Erythroblast (primary cell): ENCODE data around the gene PIGT.
A peak's percentile ranks its signal among the peaks of the same experiment; 100 is the strongest.

ENCODE experiments used
- DNase-seq, 2 experiments: peaks; one replicate each; lab custom pipeline; 2025; lab: John Stamatoyannopoulos, UW
- GATA1 ChIP-seq: IDR thresholded peaks from 2 replicates; pipeline ENCODE4 v1.6.1; 2011; ENCODE audit warnings: low read depth, mild to moderate bottlenecking, control low read depth, low read length, moderate library complexity
- POLR2A ChIP-seq: IDR thresholded peaks from 2 replicates; pipeline ENCODE4 v1.6.1; 2011; ENCODE audit warnings: mild to moderate bottlenecking, low read length

Gene PIGT

DNA sequence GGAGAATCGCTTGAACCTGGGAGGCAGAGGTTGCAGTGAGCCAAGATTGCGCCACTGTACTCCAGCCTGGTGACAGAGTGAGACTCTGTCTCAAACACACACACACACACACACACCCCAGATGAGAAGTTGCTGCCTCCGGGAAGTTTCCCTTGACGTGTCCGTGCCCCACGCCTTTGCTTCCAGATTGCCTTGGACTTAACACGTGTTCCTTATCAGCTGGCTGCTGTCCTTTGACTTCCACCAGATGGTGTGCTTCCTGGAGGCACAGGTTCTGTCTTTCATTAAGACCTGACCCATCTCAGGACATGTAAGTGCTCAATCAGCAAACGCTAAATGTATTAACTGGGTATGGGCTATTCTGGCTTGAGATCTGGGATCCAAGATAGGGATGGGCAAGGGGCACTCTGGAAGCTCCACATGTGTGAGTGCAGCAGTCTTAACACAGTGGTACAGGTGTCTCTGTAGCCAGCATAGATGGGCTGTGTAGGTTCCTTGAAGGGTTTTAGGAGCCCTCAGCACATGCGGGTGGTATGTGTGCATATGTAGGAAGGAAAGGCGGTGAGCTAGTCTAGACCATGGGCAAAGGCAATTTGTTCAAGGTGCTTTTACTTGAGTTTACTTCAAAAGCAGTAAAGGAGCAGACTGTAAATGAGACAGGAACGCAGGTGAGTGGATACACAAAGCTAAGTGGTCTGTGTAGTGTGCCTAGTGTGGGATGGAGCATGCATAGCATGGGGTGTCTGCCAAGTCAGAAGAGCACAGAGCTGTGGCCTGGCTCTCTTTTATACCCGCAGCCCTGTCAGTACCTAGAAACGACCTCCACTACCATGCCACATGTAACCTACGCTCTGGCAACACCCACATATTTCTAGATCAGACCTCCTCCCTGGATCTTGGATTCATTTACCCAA lies 11.6 kb downstream of the PIGT start:
- no peak for TF ChIP-seq POLR2A
- no peak for TF ChIP-seq GATA1
- DNase-seq: peak; percentile 12 to 27

DNA sequence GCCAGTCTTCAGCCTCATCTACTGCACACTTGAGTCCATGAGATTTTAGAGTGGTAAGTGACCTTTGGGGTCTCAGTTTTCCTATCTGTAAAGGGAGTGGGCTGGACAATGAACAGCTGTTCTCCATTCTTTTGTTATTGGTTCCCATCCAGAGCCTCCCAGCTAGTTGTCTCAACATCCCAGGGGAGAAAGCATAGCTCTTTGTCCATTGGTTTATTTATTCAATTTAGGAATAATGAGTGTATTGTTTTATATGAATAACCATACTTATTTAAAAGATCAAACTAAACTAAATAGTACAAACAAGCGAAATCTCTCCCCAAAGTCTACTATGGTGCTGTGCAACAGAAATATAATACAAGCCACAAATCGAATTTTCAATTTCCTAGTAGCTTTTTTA lies 13.7 kb downstream of the PIGT start:
- TF ChIP-seq GATA1 (no peak), POLR2A (no peak)
- DNase-seq: no peak

DNA sequence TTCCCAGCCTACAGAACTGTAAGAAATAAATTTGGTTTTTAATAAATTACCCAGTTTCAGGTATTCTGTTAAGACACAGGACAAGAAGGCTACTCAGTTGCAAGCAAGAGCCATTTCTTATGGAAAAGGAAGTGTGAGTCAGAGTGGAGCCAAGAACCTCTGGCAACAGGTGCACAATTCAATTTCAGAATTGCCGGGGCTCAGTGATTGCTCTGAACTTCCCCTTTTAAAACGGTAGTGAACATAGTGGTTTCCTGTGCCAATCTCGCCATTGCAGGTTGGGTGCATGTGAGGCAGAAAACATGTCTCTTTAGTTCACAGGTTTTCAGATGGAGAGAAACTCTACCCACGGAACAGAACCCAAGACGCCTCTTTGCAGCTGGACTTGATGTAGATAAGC lies 16.4 kb downstream of the PIGT start:
- no peak for DNase-seq
- no peak for TF ChIP-seq POLR2A
- no peak for TF ChIP-seq GATA1

DNA sequence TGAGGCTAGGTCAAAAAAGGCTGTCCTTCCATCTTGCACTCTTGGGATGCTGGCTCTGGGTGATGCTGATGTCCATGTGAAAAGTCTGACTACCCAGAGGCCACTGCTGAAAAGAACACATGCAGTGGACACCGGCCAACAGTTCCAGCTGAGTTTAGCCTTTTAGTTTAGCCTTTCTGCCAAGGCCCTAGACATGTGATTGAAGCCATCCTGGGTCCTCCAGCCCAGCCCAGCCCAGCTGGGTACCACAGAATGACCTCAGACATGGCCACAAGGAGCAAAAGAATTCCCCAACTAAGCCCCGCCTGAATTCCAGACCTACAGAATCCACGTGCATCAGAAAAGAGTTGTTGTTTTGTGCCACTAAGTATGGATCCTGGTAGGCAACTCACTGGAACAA lies 17.4 kb downstream of the PIGT start:
- no peak for TF ChIP-seq POLR2A
- TF ChIP-seq GATA1: no peak
- DNase-seq: no peak

DNA sequence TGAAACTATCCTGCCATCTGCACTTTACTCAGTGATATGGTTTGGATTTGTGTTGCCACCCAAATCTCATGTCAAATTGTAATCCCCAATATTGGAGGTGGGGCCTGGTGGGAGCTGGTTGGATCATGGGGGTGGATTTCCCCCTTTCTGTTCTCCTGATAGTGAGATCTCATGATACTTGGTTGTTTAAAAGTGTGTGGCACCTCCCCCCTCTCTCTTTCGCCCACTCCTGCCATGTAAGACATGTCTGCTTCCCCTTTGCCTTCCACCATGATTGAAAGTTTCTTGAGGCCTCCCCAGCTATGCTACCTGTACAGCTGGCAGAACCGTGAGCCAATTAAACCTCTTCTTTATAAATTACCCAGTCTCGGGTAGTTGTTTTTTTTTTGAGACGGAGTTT lies 18.0 kb downstream of the PIGT start:
- no peak for TF ChIP-seq POLR2A
- no peak for DNase-seq

DNA sequence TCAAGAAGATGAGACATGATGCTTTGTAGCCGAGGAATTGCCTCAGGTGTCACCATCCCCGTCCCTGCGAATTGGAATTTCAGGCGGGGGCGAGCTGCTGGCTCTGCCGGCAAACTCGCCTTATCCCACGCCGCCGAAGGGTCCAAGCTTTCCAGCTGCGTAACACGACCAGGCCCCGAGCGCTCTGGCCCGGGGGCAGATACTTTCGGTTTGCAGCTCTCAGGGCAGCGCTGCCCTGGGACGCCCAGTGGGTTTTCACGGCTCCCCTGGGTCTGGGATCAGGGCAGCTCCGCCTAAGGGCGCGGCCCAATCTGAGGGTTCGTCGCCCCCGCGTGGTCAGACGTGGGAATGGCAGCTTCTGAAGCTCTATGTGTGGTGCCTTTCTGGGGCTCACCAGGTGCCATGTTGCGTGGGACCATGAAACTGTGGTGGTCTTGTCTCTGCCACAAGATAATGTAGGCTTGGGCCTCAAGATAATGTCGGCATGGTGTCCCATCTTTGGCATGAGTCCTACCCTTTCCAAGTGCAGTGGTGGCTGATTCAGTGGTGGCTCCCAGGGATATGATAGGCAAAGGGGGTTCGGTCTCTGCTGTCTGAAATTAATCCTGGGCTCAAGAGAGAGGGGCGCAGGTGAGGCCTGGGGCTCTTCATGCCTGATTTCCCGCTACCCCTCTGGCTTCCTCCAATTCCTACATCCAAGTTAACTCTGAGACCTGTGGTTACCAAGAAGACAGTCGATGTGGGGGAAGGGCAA lies 21.0 kb downstream of the PIGT start:
- peak; percentile 85 to 92 for DNase-seq
- TF ChIP-seq POLR2A (no peak), GATA1 (no peak)

DNA sequence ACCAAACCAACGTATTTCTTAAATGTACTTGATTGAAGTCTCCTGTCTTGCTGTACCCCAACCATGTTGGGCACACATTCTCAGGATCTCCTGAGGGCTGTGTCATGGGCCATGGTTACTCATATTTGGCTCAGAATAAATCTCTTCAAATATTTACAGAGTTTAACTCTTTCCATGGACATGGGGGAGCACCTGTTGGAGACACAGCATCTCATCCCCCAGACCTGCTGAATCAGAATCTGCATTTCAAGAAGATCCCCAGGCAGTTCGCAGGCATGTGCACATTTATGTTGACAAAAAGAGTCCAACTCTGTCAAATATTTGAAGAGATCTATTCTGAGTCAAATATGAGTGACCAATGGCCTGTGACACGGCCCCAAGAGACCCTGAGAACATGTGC lies 24.5 kb downstream of the PIGT start:
- no peak for DNase-seq
- TF ChIP-seq GATA1 (no peak), POLR2A (no peak)

DNA sequence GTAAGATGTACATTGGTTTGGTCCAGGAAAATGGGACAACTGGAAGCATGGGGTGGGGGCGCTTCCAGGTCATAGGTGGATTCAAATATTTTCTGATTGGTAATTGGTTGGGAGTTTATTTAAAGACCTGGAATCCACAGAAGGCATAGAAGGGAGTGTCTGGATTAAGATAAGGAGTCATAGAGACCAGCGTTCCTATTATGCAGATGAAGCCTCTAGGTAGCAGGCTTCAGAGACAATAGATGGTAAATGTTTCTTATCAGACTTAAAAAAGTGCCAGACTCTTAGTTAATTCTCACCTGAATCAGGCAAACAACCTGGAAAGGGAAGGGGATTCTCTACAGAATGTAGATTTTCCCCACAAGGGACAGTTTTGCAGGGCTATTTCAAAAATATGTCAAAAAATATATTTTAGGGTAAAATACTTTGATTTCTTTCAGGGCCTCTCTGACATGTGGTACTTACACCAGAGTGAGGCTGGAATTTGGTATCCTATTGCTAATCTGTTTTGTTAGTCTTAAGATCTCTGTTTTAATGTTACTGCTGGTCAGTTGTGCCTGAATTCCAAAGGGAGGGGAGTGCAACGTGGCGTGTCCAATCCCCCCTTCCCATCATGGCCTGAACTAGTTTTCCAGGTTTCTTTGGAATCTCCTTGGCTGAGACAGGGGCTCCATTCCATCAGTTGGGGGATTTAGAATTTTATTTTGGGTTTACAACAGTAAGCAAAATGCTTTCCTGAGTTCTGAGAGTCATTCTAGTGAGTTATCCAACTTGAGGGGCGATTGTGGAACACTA lies 25.1 kb downstream of the PIGT start:
- TF ChIP-seq GATA1 (no peak), POLR2A (no peak)
- DNase-seq: no peak

DNA sequence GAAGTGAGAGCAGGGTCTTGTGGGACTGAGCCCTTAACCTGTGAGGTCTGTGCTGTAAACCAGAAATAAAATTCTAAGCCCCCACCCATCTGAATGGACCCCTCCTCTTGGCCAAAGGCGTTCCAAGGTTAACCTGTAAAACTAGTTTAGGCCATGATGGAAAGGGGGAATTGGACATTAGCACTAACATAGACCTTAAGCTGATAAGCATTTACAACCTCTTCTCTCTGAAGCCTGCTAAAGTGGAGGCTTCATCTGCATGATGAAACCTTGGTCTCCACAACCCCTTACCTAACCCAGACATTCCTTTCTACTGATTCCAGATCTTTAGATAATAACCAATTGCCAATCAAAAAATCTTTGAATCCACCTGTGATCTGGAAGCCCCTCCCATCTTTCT lies 25.8 kb downstream of the PIGT start:
- no peak for DNase-seq
- TF ChIP-seq POLR2A (no peak), GATA1 (no peak)

DNA sequence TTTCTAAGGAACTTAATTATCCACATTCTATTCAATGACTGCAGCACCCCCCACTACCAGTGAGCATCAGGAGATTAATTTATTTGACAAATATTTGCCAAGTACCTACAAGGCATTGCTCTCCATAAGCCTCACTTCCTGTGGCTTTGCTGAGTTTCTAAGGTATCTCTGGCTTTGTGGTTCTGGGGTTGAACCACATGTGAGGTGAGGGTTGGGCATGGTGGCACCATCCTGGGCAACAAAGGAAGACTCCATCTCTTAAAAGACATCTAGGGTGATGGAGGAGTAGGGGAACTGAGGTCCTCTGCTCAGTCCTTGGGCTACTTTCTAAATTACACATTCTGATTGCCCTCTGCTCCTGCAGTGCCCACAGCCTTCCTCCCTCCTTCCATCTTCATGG lies 28.1 kb downstream of the PIGT start:
- TF ChIP-seq POLR2A (no peak), GATA1 (no peak)

DNA sequence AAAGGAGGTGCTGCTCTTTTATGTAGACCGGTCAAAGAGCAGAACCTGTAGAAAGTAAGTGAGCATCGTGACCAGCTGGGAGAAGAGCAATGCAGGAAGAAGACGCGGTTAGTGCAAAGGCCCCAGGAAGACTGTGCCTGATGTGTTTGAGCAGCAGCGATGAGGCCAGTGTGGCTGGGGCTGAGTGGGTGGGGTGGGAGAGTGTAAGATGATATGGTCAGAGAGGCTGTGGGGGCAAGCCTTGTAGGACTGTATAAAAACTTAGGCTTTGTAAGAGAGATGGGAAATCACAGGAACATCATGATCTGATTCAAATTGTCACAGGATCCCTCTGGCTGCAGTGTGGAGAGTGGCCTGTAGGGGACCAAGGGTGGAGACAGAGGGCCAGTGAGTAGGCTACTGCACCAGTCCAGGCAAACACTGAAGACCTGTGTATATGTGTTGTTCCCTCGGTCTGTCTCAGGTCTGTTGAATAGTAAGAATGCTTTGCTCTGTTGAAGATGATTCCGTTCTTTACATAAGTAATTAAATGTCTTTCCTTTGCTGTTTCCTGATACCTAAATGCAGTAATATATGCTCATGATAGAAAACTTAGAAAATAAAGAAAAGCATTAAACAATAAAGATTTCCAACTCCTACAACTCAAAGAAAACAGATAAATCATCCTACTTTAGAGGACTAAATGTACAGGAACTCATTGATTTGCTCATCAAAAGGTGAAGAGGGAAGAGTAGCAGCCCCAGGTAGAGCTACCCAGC lies 30.0 kb downstream of the PIGT start:
- TF ChIP-seq POLR2A (no peak), GATA1 (no peak)
- DNase-seq: peak; percentile 37 to 51

More for the DNA sequence above, 28.1 kb downstream of the PIGT start:
- DNase-seq: no peak

DNA sequence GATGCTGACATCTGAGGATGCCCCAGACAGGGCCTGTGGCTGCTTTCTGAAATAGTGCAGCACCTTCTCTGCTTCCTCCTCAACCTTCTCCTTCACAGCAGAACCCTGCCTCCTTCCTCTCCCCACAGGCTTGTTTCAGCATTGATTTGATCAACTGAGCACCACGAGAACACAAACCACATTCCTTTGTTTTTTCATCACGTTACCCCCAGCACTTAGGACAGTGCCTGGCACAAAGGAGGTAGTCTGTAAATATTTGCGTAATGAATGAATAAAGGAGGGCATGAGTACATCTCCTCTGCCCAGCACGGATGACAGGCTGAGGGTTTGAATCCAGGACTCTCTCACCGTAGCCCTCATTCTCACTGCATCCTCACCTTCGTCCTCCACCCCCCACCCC lies 32.3 kb downstream of the PIGT start:
- TF ChIP-seq POLR2A (no peak), GATA1 (no peak)
- DNase-seq: no peak

DNA sequence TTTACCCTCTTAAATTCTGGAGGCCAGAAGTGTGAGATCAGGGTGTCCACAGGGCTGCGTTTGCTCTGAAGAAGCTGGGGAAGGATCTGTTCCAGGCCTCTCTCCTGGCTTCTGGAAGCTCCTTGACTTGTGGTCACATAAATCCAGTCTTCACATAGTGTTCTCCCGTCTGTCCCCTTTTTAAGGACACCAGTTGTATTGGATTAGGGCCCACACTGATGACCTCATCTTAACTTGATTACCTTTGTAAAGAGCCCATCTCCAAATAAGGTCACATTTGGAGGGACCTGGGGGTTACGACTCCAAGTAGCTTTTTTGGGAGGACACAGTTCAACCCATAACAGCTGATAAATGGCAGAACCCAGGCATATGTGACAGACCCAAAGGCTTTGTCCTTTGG lies 33.6 kb downstream of the PIGT start:
- no peak for DNase-seq
- TF ChIP-seq GATA1: no peak
- no peak for TF ChIP-seq POLR2A
